Measurements from ENCODE around the gene SPACA7. TPM values are rescaled to one million over a fixed set of nuclear protein-coding genes. Genes with fewer than 3 reads are reported as not detected.

SPACA7 gene
- total RNA-seq, 1 experiment from 2014 or later: not detected

- peak; percentile 66 for DNase-seq
- no peak overlapping the region for H3K4me3 Mint-ChIP-seq
- Histone ChIP-seq H2BK5ac (ENCODE audit: insufficient read length, low read length) (no peak overlapping the region), H4K8ac (replicated peaks; ENCODE audit: insufficient read length, low read depth, low read length) (no peak overlapping the region), H3K4ac (ENCODE audit: low read depth, low read length) (no peak overlapping the region), H3K27ac (ENCODE audit: insufficient read length, low read depth, low read length) (no peak overlapping the region), H3K79me1 (ENCODE audit: insufficient read depth, low read depth, low read length, poor library complexity, severe bottlenecking) (no peaks in the 10 kb centered on the region), H3K23ac (ENCODE audit: insufficient read length, low read depth, low read length) (no peak overlapping the region), H2BK12ac (ENCODE audit: insufficient read length, low read depth, low read length) (no peak overlapping the region), H2AK5ac (ENCODE audit: insufficient read length, low read length) (no peak overlapping the region), H4K5ac (ENCODE audit: insufficient read length, low read depth, low read length) (no peak overlapping the region), H3K18ac (ENCODE audit: insufficient read length, low read depth, low read length) (no peak overlapping the region), H2BK15ac (ENCODE audit: low read depth, low read length) (no peak overlapping the region), H3T11ph (ENCODE audit: low read length) (no peak overlapping the region), H4K91ac (ENCODE audit: insufficient read length, low read depth, low read length) (no peak overlapping the region), H3K4me2 (ENCODE audit: insufficient read depth, insufficient read length, low read length) (no peak overlapping the region), H4K20me1 (ENCODE audit: control insufficient read depth, insufficient read depth, insufficient read length) (no peaks in the 10 kb centered on the region), H3K23me2 (ENCODE audit: insufficient read length, low read depth, low read length, poor library complexity, severe bottlenecking) (no peaks in the 10 kb centered on the region), H3K4me1 (ENCODE audit: insufficient read depth, low read length) (no peaks in the 10 kb centered on the region), H3K14ac (ENCODE audit: insufficient read depth, low read length) (no peak overlapping the region; the same call in 1 of the 2 replicates), H3K27me3 (ENCODE audit: insufficient read depth, low read length) (no peaks in the 10 kb centered on the region; the same call in 1 of the 2 replicates), H3K56ac (ENCODE audit: insufficient read length, low read depth, low read length) (no peak overlapping the region), H3K9me3 (ENCODE audit: control insufficient read depth, low read depth, low read length) (peaks cover 4% of the 10 kb centered on the region), H2BK20ac (ENCODE audit: low read depth, low read length, poor library complexity, severe bottlenecking) (no peak overlapping the region), H3K79me2 (ENCODE audit: insufficient read depth, low read length) (no peaks in the 10 kb centered on the region), H2AFZ (ENCODE audit: low read length) (no peak overlapping the region), H2BK120ac (ENCODE audit: low read depth, low read length, poor library complexity, severe bottlenecking) (no peak overlapping the region), H3K9ac (ENCODE audit: extremely low read depth, insufficient read length, low read length) (no peak overlapping the region)
- TF ChIP-seq, protein P1, sequence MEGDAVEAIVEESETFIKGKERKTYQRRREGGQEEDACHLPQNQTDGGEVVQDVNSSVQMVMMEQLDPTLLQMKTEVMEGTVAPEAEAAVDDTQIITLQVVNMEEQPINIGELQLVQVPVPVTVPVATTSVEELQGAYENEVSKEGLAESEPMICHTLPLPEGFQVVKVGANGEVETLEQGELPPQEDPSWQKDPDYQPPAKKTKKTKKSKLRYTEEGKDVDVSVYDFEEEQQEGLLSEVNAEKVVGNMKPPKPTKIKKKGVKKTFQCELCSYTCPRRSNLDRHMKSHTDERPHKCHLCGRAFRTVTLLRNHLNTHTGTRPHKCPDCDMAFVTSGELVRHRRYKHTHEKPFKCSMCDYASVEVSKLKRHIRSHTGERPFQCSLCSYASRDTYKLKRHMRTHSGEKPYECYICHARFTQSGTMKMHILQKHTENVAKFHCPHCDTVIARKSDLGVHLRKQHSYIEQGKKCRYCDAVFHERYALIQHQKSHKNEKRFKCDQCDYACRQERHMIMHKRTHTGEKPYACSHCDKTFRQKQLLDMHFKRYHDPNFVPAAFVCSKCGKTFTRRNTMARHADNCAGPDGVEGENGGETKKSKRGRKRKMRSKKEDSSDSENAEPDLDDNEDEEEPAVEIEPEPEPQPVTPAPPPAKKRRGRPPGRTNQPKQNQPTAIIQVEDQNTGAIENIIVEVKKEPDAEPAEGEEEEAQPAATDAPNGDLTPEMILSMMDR (conservative IDR thresholded peaks at IDR 0.05): peak; percentile 50; the same call in 2 of the 3 replicates
- no CpG with 5 or more reads among the region's 31 CpGs for WGBS (ENCODE audit: extremely low coverage, insufficient read length, low lambda C conversion rate)
- H3K9me3 Mint-ChIP-seq: peaks cover 9% of the 10 kb centered on the region in 2 experiments
- no peak overlapping the region for H3K27ac Mint-ChIP-seq
- peaks cover 11 to 14% of the 10 kb centered on the region in 2 experiments for H3K4me1 Mint-ChIP-seq
- H3K36me3 Mint-ChIP-seq (ENCODE audit: insufficient read depth in 1 of 3, low read depth in 3 of 3): peaks cover 0 to 7% (median 4%) of the 10 kb centered on the region in 3 experiments; a peak in 3 of 7 replicates
- peaks cover 70% of the 10 kb centered on the region for H3K27me3 Mint-ChIP-seq (ENCODE audit: low read depth)
Observed at GRCh38 chr13:112443191-112443994, 67.2 kb downstream of the SPACA7 start.
